ENCODE measurements around the gene MAD2L1BP. TPM values are rescaled to one million over a fixed set of nuclear protein-coding genes. Genes with fewer than 3 reads are reported as not detected.

MAD2L1BP gene, protein sequence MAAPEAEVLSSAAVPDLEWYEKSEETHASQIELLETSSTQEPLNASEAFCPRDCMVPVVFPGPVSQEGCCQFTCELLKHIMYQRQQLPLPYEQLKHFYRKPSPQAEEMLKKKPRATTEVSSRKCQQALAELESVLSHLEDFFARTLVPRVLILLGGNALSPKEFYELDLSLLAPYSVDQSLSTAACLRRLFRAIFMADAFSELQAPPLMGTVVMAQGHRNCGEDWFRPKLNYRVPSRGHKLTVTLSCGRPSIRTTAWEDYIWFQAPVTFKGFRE
- 33.9 and 37.7 TPM in 2 replicates for total RNA-seq

DNA sequence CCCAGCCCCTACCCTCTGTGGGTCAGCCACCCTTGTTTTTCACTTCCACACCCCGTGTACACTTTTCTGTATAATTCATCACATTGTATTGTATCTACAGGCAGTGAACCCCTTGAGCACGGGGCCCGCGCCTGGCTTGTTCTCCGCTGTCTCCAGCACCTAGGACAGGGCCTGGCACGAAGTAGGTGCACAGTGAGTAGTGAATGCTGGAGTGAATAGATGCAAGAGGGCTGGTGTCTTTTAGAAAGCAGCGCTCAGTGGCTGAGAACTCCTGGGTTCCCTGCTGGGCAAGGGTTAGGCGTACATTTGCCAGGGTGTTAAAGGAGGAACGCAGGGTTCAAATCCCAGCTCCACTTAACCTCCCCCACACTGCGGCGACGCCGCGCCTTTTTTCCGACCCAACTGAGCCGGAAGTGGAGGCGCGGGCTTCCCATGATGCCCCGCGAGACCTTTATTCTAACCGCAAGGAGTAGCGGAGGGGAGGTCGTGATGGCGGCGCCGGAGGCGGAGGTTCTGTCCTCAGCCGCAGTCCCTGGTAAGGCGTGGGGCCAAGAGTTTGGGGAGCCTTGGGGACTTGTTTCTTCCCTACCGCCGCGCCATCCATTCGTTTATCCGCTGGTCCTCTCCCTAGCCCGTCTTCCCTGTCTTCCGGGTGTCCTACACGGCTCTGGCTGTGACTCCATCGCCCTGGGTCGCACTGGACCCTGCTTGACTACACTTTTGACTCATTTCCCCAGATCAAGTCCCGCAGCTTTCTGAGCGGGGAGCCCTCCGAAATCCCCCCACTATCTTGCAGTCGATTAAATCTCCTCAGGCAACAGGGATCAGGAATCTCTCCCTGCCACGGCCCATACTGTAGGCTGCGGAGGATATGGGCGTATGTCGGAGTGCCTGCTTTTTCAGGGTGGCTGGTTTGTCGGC lies at the start of gene MAD2L1BP:
Gene MAD2L1BP (plus strand): TSS at position 454 of the 921 bp plus-strand sequence. CDS start 36 bp downstream, at position 490.

GRCh38 chr6:43629104-43629504 lies 6.5 kb upstream of the MAD2L1BP start, which contains the start of gene GTPBP2:
GTPBP2 (minus strand) TSS chr6:43629264; CDS start chr6:43629162, 102 bp downstream.

GRCh38 chr6:43644940-43645612 lies 9.4 kb downstream of the MAD2L1BP start, which contains the start of gene RSPH9:
RSPH9 (plus strand) TSS chr6:43645036; CDS start chr6:43645099, 63 bp downstream.

GRCh38 chr6:43687437-43688347 lies 52.1 kb downstream of the MAD2L1BP start, which contains the start of gene MRPS18A:
MRPS18A (minus strand) TSS chr6:43687791; CDS start chr6:43687779, 12 bp downstream.

Other genes with a start within 250 kb of the MAD2L1BP start
- gene ABCC10, start 208.3 kb upstream of the MAD2L1BP start, total RNA-seq: 14.1 and 20.8 TPM in 2 replicates
- 1.0 and 1.5 TPM in 2 replicates for gene DLK2, start 180.3 kb upstream of the MAD2L1BP start, total RNA-seq
- gene TJAP1, start 158.3 kb upstream of the MAD2L1BP start, total RNA-seq: 18.5 and 20.4 TPM in 2 replicates
- gene LRRC73, start 125.5 kb upstream of the MAD2L1BP start, total RNA-seq: under 0.01 and 0.15 TPM in 2 replicates
- 110 and 117 TPM in 2 replicates for gene YIPF3, start 118.9 kb upstream of the MAD2L1BP start, total RNA-seq
- gene POLR1C, start 118.8 kb upstream of the MAD2L1BP start, total RNA-seq: 24.2 and 27.9 TPM in 2 replicates
- 15.2 and 15.5 TPM in 2 replicates for gene XPO5, start 59.8 kb upstream of the MAD2L1BP start, total RNA-seq
- gene POLH, start 59.7 kb upstream of the MAD2L1BP start, total RNA-seq: 18.3 and 19.2 TPM in 2 replicates
- gene GTPBP2, start 6.6 kb upstream of the MAD2L1BP start, total RNA-seq: 49.9 and 50.6 TPM in 2 replicates
- 0.67 and 0.74 TPM in 2 replicates for gene RSPH9, start 9.2 kb downstream of the MAD2L1BP start, total RNA-seq
- gene MRPS18A, start 52.0 kb downstream of the MAD2L1BP start, total RNA-seq: 51.6 and 60.2 TPM in 2 replicates
- 40.0 and 53.8 TPM in 2 replicates for gene VEGFA, start 134.4 kb downstream of the MAD2L1BP start, total RNA-seq

All from bronchus fibroblast of lung (primary cell).